Mucosa of rectum (tissue), 2 donors: ENCODE measurements around the gene RAB11FIP4.

Experiments
- H3K27ac ChIP-seq, 2 donors: one replicate each; pipeline ENCODE4 v1.7.0; 2013; ENCODE audit warnings: inconsistent platforms in 2 of 2, low read depth in 2 of 2, low read length in 2 of 2
- H3K27me3 ChIP-seq, 2 donors: one replicate each; pipeline ENCODE4 v1.7.0; 2013; ENCODE audit warnings: low read length in 2 of 2; ENCODE audit not compliant: control insufficient read depth in 2 of 2, insufficient read depth in 2 of 2
- H3K36me3 ChIP-seq, 2 donors: one replicate each; pipeline ENCODE4 v1.7.0; 2013; ENCODE audit warnings: low read length in 2 of 2; ENCODE audit not compliant: control insufficient read depth in 2 of 2, insufficient read depth in 2 of 2
- H3K4me1 ChIP-seq, 2 donors: one replicate each; pipeline ENCODE4 v1.7.0; 2013; ENCODE audit warnings: low read length in 2 of 2, mild to moderate bottlenecking in 1 of 2; ENCODE audit not compliant: control insufficient read depth in 2 of 2, insufficient read depth in 2 of 2
- H3K4me3 ChIP-seq, 2 donors: one replicate each; pipeline ENCODE4 v1.7.0; 2013; ENCODE audit warnings: low read length in 2 of 2
- H3K9ac ChIP-seq, 2 donors: one replicate each; pipeline ENCODE4 v1.7.0; 2013; ENCODE audit warnings: low read length in 2 of 2, low read depth in 1 of 2, mild to moderate bottlenecking in 1 of 2
- H3K9me3 ChIP-seq, 2 donors: one replicate each; pipeline ENCODE4 v1.7.0; 2013; ENCODE audit warnings: low read length in 2 of 2; ENCODE audit not compliant: control insufficient read depth in 2 of 2
- donor health status: healthy.
- donor health status: Normal muscosa, but diverticular disease.

Gene RAB11FIP4

GRCh38 chr17:31496601-31497000, 105.1 kb downstream of the RAB11FIP4 start:
- Histone ChIP-seq H3K4me3 (no peak overlapping the region), H3K9ac (no peak overlapping the region), H3K4me1 (peaks cover 53 to 54% of the 10 kb centered on the region in 2 donors)

GRCh38 chr17:31497431-31497830, 106.0 kb downstream of the RAB11FIP4 start:
- H3K9ac ChIP-seq, result no peak overlapping the region
- H3K36me3 ChIP-seq, result no peaks in the 10 kb centered on the region
- peaks cover 44 to 45% of the 10 kb centered on the region in 2 donors for H3K4me1 ChIP-seq
- H3K4me3 ChIP-seq, result no peak overlapping the region
- no peaks in the 10 kb centered on the region for H3K9me3 ChIP-seq
- no peaks in the 10 kb centered on the region for H3K27me3 ChIP-seq
- H3K27ac ChIP-seq, result no peak overlapping the region

More at GRCh38 chr17:31496601-31497000, 105.1 kb downstream of the RAB11FIP4 start:
- no peaks in the 10 kb centered on the region for H3K9me3 ChIP-seq
- H3K27ac ChIP-seq, result no peak overlapping the region
- H3K27me3 ChIP-seq, result no peaks in the 10 kb centered on the region
- H3K36me3 ChIP-seq, result no peaks in the 10 kb centered on the region

- H3K9ac ChIP-seq, result no peak overlapping the region
- H3K36me3 ChIP-seq, result no peaks in the 10 kb centered on the region
- no peak overlapping the region for H3K4me3 ChIP-seq
- H3K4me1 ChIP-seq, result peaks cover 38 to 39% of the 10 kb centered on the region in 2 donors
- H3K9me3 ChIP-seq, result no peaks in the 10 kb centered on the region
- H3K27ac ChIP-seq, result peak overlapping the region in 1 of 2 donors; percentile 16
- no peaks in the 10 kb centered on the region for H3K27me3 ChIP-seq
These were observed 106.7 kb downstream of the RAB11FIP4 start for GRCh38 chr17:31497994-31498826.

- Histone ChIP-seq H3K27ac (no peak overlapping the region), H3K4me3 (no peak overlapping the region), H3K4me1 (peaks cover 22 to 23% of the 10 kb centered on the region in 2 donors), H3K9me3 (no peaks in the 10 kb centered on the region), H3K36me3 (no peaks in the 10 kb centered on the region), H3K27me3 (no peaks in the 10 kb centered on the region), H3K9ac (no peak overlapping the region)
These were observed 108.5 kb downstream of the RAB11FIP4 start for GRCh38 chr17:31499771-31500554.

- Histone ChIP-seq H3K9me3 (no peaks in the 10 kb centered on the region), H3K27me3 (no peaks in the 10 kb centered on the region), H3K27ac (no peak overlapping the region), H3K4me1 (peaks cover 8 to 30% of the 10 kb centered on the region in 2 donors), H3K9ac (no peak overlapping the region), H3K4me3 (no peak overlapping the region), H3K36me3 (no peaks in the 10 kb centered on the region)
These were observed 115.0 kb downstream of the RAB11FIP4 start for GRCh38 chr17:31506517-31506916.

GRCh38 chr17:31508288-31509094, 117.0 kb downstream of the RAB11FIP4 start:
- H3K9ac ChIP-seq, result no peak overlapping the region
- no peaks in the 10 kb centered on the region for H3K9me3 ChIP-seq
- no peaks in the 10 kb centered on the region for H3K27me3 ChIP-seq
- H3K4me3 ChIP-seq, result peak overlapping the region; percentile 36 to 50
- no peaks in the 10 kb centered on the region for H3K36me3 ChIP-seq
- H3K27ac ChIP-seq, result peak overlapping the region; percentile 9 to 81
- H3K4me1 ChIP-seq, result peaks cover 8 to 30% of the 10 kb centered on the region in 2 donors

- Histone ChIP-seq H3K27me3 (no peaks in the 10 kb centered on the region), H3K4me3 (peak overlapping the region; percentile 36 to 50), H3K4me1 (peaks cover 8 to 30% of the 10 kb centered on the region in 2 donors), H3K27ac (peak overlapping the region; percentile 24 to 81), H3K9ac (peak overlapping the region in 1 of 2 donors; percentile 14), H3K36me3 (no peaks in the 10 kb centered on the region), H3K9me3 (no peaks in the 10 kb centered on the region)
These were observed 117.8 kb downstream of the RAB11FIP4 start for GRCh38 chr17:31509095-31509804.

- no peaks in the 10 kb centered on the region for H3K36me3 ChIP-seq
- H3K4me1 ChIP-seq, result peaks cover 8 to 30% of the 10 kb centered on the region in 2 donors
- peak overlapping the region in 1 of 2 donors; percentile 81 for H3K27ac ChIP-seq
These were observed 118.3 kb downstream of the RAB11FIP4 start for GRCh38 chr17:31509805-31510177.

More at GRCh38 chr17:31509805-31510177, 118.3 kb downstream of the RAB11FIP4 start:
- peak overlapping the region in 1 of 2 donors; percentile 14 for H3K9ac ChIP-seq
- H3K27me3 ChIP-seq, result no peaks in the 10 kb centered on the region
- H3K4me3 ChIP-seq, result no peak overlapping the region
- H3K9me3 ChIP-seq, result no peaks in the 10 kb centered on the region
